ENCODE results near the gene C2orf49.

DNA sequence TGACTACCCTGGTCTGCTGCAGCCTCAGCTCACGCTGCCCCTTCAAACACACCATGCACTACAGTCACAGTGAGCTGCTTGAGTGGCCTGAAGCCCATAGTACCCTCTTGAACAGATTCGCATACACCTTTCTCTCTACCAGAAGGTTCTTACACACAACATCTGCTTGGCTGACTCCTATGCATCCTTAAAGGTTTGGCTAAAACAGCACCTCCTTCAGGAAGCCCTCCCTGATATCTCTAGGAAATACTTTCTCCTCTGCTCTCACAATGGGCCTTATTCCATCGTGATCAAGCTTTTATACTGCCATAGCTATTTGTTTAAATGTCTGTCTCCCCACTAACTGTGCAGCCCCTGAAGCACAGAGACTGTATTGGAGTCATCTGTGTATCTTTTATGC lies 39.3 kb upstream of the C2orf49 start:
- TF ChIP-seq, protein P1, sequence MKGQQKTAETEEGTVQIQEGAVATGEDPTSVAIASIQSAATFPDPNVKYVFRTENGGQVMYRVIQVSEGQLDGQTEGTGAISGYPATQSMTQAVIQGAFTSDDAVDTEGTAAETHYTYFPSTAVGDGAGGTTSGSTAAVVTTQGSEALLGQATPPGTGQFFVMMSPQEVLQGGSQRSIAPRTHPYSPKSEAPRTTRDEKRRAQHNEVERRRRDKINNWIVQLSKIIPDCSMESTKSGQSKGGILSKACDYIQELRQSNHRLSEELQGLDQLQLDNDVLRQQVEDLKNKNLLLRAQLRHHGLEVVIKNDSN (IDR thresholded peaks at IDR 0.05; ENCODE audit: borderline replicate concordance, extremely low read length, insufficient read depth, low read depth, low read length): no peak
- no peak for TF ChIP-seq POLR2A (IDR thresholded peaks at IDR 0.05; ENCODE audit: low read depth, low read length)
- TF ChIP-seq POLR2AphosphoS2 (IDR thresholded peaks at IDR 0.05; ENCODE audit: low read depth, low read length): no peak
- TF ChIP-seq, protein P2, sequence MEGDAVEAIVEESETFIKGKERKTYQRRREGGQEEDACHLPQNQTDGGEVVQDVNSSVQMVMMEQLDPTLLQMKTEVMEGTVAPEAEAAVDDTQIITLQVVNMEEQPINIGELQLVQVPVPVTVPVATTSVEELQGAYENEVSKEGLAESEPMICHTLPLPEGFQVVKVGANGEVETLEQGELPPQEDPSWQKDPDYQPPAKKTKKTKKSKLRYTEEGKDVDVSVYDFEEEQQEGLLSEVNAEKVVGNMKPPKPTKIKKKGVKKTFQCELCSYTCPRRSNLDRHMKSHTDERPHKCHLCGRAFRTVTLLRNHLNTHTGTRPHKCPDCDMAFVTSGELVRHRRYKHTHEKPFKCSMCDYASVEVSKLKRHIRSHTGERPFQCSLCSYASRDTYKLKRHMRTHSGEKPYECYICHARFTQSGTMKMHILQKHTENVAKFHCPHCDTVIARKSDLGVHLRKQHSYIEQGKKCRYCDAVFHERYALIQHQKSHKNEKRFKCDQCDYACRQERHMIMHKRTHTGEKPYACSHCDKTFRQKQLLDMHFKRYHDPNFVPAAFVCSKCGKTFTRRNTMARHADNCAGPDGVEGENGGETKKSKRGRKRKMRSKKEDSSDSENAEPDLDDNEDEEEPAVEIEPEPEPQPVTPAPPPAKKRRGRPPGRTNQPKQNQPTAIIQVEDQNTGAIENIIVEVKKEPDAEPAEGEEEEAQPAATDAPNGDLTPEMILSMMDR (IDR thresholded peaks at IDR 0.05 in 2 of 3, conservative IDR thresholded peaks at IDR 0.05 in 1 of 3; ENCODE audit: control insufficient read depth in 2 of 3, extremely low read depth in 1 of 3, insufficient read depth in 1 of 3, low read depth in 3 of 3, low read length in 3 of 3): no peak
- TF ChIP-seq POLR2AphosphoS5 (IDR thresholded peaks at IDR 0.05; ENCODE audit: low read length): no peak

Measured in GM12878 (cell line).